Measurements from ENCODE around the gene FGR.

Gene FGR

DNA sequence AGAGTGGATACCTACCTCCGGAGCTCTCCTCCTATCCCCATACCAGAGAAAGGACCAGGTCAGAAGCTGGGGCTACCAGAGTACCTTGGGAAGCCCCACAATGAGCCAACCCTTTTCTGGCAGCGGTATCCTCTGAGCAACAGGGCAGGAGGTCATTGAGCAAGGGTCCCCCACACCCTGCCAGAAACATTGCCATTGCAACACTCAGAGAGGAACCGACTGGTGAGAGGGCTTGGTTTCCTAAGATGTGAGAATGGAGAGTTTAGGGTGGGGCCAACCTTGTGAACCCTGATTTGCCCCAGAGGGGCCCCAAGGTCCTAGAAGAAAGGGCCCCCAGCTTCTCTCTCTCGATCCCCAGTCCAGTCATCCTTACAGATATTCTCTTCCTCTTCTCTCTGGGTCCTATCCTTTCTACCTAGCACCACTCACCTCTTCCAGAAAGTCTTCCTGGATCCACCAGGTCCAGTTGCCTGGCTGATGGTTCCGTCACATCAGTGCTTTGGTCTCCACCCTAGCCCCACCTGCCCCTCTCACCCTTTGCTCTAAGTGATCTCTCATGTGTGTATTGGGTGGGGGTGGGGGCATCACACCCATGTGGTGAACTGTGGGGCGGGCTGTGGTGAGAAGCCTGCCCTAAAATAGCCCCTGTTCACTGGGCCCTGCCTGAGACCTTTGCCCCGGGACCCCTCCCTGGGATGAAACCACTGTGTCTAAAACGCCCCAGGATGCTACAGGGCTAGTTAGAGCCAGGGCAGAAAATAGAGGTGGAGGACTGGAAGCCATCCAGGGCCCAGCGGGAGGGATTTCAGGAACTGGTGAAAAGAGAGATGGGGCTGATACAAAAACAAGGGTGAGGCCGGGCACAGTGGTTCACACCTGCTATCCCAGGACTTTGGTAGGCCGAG lies 8.7 kb downstream of the FGR start:
- TF ChIP-seq, protein P1, sequence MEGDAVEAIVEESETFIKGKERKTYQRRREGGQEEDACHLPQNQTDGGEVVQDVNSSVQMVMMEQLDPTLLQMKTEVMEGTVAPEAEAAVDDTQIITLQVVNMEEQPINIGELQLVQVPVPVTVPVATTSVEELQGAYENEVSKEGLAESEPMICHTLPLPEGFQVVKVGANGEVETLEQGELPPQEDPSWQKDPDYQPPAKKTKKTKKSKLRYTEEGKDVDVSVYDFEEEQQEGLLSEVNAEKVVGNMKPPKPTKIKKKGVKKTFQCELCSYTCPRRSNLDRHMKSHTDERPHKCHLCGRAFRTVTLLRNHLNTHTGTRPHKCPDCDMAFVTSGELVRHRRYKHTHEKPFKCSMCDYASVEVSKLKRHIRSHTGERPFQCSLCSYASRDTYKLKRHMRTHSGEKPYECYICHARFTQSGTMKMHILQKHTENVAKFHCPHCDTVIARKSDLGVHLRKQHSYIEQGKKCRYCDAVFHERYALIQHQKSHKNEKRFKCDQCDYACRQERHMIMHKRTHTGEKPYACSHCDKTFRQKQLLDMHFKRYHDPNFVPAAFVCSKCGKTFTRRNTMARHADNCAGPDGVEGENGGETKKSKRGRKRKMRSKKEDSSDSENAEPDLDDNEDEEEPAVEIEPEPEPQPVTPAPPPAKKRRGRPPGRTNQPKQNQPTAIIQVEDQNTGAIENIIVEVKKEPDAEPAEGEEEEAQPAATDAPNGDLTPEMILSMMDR (IDR thresholded peaks at IDR 0.05; ENCODE audit: insufficient read depth, low read length, poor library complexity, severe bottlenecking): no peak
- TF ChIP-seq EZH2phosphoT487 (conservative IDR thresholded peaks at IDR 0.05; ENCODE audit: low read length): no peak
- H3K4me3 ChIP-seq (ENCODE audit: insufficient read depth, low read length, poor library complexity, severe bottlenecking): no peak overlapping the region

DNA sequence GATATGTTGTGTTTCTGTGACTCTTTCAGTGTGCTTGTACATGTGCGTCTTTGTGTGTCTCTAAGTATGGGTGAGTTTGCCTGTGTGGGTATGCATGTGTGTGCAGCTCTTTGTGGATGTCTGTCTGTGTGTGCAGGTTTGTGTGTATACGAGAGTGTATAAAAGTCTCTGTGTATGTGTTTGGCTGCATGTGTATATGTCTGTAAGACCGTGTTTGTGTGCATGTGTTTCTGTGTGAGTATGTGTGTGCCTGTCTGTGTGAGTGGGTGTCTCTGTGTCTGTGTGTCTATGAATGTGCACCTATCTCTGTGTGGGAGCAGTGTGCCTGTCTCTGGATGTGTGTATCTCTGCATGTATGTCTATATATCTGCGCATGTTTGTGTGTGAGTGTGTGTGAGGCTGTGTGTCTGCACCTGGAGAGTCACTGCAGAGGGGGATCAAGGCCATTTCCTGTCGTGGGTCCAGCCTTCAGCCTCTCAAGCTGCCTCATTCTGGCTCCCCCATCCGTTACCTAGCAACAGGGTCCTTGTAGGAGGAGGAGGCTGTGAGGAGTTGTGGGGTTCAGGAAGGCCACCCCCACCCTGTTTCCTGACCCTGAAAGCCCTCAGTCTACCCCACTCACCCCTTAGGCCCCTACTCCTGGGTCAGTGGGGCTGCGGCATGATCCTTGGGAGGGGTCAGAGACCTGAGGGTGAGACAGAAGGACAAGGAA lies 10.4 kb downstream of the FGR start:
- no peaks in the 10 kb centered on the region for H3K9me3 ChIP-seq (ENCODE audit: insufficient read depth, low read length)
- H3K36me3 ChIP-seq (ENCODE audit: low read length): no peaks in the 10 kb centered on the region
- H3K9ac ChIP-seq (ENCODE audit: low read length): no peak overlapping the region
- no peak overlapping the region for H2AFZ ChIP-seq (ENCODE audit: low read depth, low read length, severe bottlenecking)
- H3K4me3 ChIP-seq (ENCODE audit: insufficient read depth, low read length, poor library complexity, severe bottlenecking): no peak overlapping the region
- no peaks in the 10 kb centered on the region for H3K27me3 ChIP-seq (ENCODE audit: low read length)
- H3K4me2 ChIP-seq (ENCODE audit: low read depth, low read length, poor library complexity, severe bottlenecking): no peak overlapping the region
- no peaks in the 10 kb centered on the region for H4K20me1 ChIP-seq (ENCODE audit: low read depth, low read length)
- no peaks in the 10 kb centered on the region for H3K79me2 ChIP-seq (ENCODE audit: insufficient read depth, low read length)
- H3K27ac ChIP-seq (ENCODE audit: low read depth, low read length): no peak overlapping the region
- TF ChIP-seq EZH2phosphoT487 (conservative IDR thresholded peaks at IDR 0.05; ENCODE audit: low read length): no peak
- TF ChIP-seq, protein P1 (IDR thresholded peaks at IDR 0.05; ENCODE audit: insufficient read depth, low read length, poor library complexity, severe bottlenecking): no peak
- H3F3A ChIP-seq (ENCODE audit: insufficient read depth): no peaks in the 10 kb centered on the region
- no peaks in the 10 kb centered on the region for H3K9me2 ChIP-seq (replicated peaks; ENCODE audit: insufficient read depth, low read length)

More for the DNA sequence above, 8.7 kb downstream of the FGR start:
- no peaks in the 10 kb centered on the region for H3K9me2 ChIP-seq (replicated peaks; ENCODE audit: insufficient read depth, low read length)
- no peaks in the 10 kb centered on the region for H3F3A ChIP-seq (ENCODE audit: insufficient read depth)
- no peaks in the 10 kb centered on the region for H4K20me1 ChIP-seq (ENCODE audit: low read depth, low read length)
- no peak overlapping the region for H3K4me2 ChIP-seq (ENCODE audit: low read depth, low read length, poor library complexity, severe bottlenecking)
- H3K27ac ChIP-seq (ENCODE audit: low read depth, low read length): no peak overlapping the region
- no peaks in the 10 kb centered on the region for H3K79me2 ChIP-seq (ENCODE audit: insufficient read depth, low read length)
- no peaks in the 10 kb centered on the region for H3K36me3 ChIP-seq (ENCODE audit: low read length)
- no peaks in the 10 kb centered on the region for H3K27me3 ChIP-seq (ENCODE audit: low read length)
- no peaks in the 10 kb centered on the region for H3K9me3 ChIP-seq (ENCODE audit: insufficient read depth, low read length)
- H2AFZ ChIP-seq (ENCODE audit: low read depth, low read length, severe bottlenecking): no peak overlapping the region
- H3K9ac ChIP-seq (ENCODE audit: low read length): no peak overlapping the region

DNA sequence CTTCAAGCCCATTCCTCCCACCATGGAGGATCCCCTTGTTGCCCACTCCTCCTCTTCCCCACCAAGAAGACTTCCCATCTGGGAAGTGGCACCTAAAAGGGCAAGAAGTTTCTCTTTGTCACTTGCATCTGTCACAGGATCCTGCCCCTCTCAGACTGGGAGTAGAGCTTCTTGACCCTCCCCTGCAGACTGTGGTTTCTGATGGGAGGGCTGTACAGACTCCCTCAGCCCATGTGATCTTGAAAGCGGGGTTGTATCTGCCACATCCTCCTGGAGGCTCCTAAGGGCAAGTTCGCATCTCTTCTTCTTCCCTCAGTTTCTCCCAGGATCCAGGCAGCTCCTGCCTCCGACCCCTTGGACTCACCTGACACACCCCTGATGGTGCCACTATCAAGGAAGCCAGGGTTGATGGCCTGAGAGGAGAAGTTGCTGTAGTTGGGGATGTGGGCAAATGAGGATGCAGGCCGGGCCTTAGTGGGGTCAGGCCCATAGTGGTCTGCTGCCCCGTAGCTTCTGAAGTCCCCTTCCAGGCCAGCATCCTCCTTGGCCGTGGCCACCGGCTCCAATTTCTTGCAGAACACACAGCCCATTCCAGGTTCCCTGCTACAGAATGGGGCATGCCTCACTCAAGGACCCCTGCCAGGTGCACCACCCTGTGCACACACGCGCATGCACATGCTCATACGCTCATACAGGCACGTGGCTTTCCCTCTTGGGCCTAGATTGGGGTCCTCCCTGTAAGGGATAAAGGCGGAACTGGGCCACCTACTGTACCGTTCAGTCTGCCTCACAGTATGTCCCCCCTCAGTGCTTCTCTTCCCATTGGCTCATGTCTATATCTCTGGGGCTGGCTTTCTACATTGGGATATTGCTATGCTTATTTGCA lies 11.4 kb downstream of the FGR start:
- H3K9ac ChIP-seq (ENCODE audit: low read length): no peak overlapping the region
- no peak overlapping the region for H3K4me2 ChIP-seq (ENCODE audit: low read depth, low read length, poor library complexity, severe bottlenecking)
- TF ChIP-seq, protein P1 (IDR thresholded peaks at IDR 0.05; ENCODE audit: insufficient read depth, low read length, poor library complexity, severe bottlenecking): no peak
- TF ChIP-seq EZH2phosphoT487 (conservative IDR thresholded peaks at IDR 0.05; ENCODE audit: low read length): no peak
- no peaks in the 10 kb centered on the region for H3K27me3 ChIP-seq (ENCODE audit: low read length)
- H3K36me3 ChIP-seq (ENCODE audit: low read length): no peaks in the 10 kb centered on the region
- H2AFZ ChIP-seq (ENCODE audit: low read depth, low read length, severe bottlenecking): no peak overlapping the region
- H3K4me3 ChIP-seq (ENCODE audit: insufficient read depth, low read length, poor library complexity, severe bottlenecking): no peak overlapping the region
- no peaks in the 10 kb centered on the region for H3K79me2 ChIP-seq (ENCODE audit: insufficient read depth, low read length)
- no peaks in the 10 kb centered on the region for H3F3A ChIP-seq (ENCODE audit: insufficient read depth)
- no peak overlapping the region for H3K27ac ChIP-seq (ENCODE audit: low read depth, low read length)
- no peaks in the 10 kb centered on the region for H4K20me1 ChIP-seq (ENCODE audit: low read depth, low read length)
- no peaks in the 10 kb centered on the region for H3K9me2 ChIP-seq (replicated peaks; ENCODE audit: insufficient read depth, low read length)
- no peaks in the 10 kb centered on the region for H3K9me3 ChIP-seq (ENCODE audit: insufficient read depth, low read length)

Measured in SU-DHL-6 (cell line).